ENCODE results near the gene TTC8. TPM values are rescaled to one million over a fixed set of nuclear protein-coding genes. Genes with fewer than 3 reads are reported as not detected.

The TTC8 gene
- polyA plus RNA-seq, 10 donors = 12.6 to 25.8 (median 14.4) TPM

Other genes with a start within 250 kb of the TTC8 start
- 1 to 10 TPM in 7 of 10 donors, under 1 TPM in 3; 0.71 to 1.7 (median 1.3) TPM for gene EML5, start 31.7 kb upstream of the TTC8 start, polyA plus RNA-seq (ENCODE audit: insufficient read length in 10 of 10)